Suppressor macrophage treated with lipopolysaccharide for 1 hour (primary cell): ENCODE data around the gene GREB1.

Experiments used
- DNase-seq, 3 donors: peaks; one replicate each; pipeline ENCODE4 v3.0.0-alpha.2; 2020 to 2022

GREB1 gene

GRCh38 chr2:11513319-11513718 is 20.5 kb upstream of the GREB1 start:
- DNase-seq = no peak

- no peak for DNase-seq
These were observed 19.6 kb upstream of the GREB1 start for GRCh38 chr2:11514081-11514730.

- DNase-seq = no peak
These were observed 18.9 kb upstream of the GREB1 start for GRCh38 chr2:11514904-11515303.

- DNase-seq = no peak
These were observed 18.3 kb upstream of the GREB1 start for GRCh38 chr2:11515490-11515981.

GRCh38 chr2:11516984-11517648 is 16.7 kb upstream of the GREB1 start:
- no peak for DNase-seq

GRCh38 chr2:11517906-11518305 is 15.9 kb upstream of the GREB1 start:
- DNase-seq = no peak

- no peak for DNase-seq
These were observed 13.7 kb upstream of the GREB1 start for GRCh38 chr2:11520092-11520693.

GRCh38 chr2:11521775-11522174 is 12.1 kb upstream of the GREB1 start:
- no peak for DNase-seq

GRCh38 chr2:11524470-11524869 is 9.4 kb upstream of the GREB1 start:
- no peak for DNase-seq

GRCh38 chr2:11525762-11526161 is 8.1 kb upstream of the GREB1 start:
- DNase-seq = no peak

GRCh38 chr2:11527001-11527400 is 6.8 kb upstream of the GREB1 start:
- DNase-seq = no peak

GRCh38 chr2:11528228-11528627 is 5.6 kb upstream of the GREB1 start:
- DNase-seq = no peak

- no peak for DNase-seq
These were observed 2.9 kb upstream of the GREB1 start for GRCh38 chr2:11530864-11531465.

- DNase-seq = peak in 1 of 3 donors; percentile 11
These were observed 1.3 kb upstream of the GREB1 start for GRCh38 chr2:11532416-11533055.

- DNase-seq = no peak
These were observed 363 bp downstream of the GREB1 start for GRCh38 chr2:11534071-11534745.

- DNase-seq = peak in 1 of 3 donors; percentile 19
These were observed 1.1 kb downstream of the GREB1 start for GRCh38 chr2:11534746-11535484.

GRCh38 chr2:11535899-11536344 is 2.1 kb downstream of the GREB1 start:
- DNase-seq = no peak

- no peak for DNase-seq
These were observed 4.1 kb downstream of the GREB1 start for GRCh38 chr2:11537951-11538350.

- DNase-seq = no peak
These were observed 5.7 kb downstream of the GREB1 start for GRCh38 chr2:11539317-11540147.

GRCh38 chr2:11540148-11540995 is 6.5 kb downstream of the GREB1 start:
- no peak for DNase-seq
